HG02970 (cell line): Measurements from ENCODE around the gene PCP4.

Experiments
- ATAC-seq: cut with Tn5 transposase; IDR thresholded peaks from one replicate; pipeline ENCODE4 v1.9.1; 2021; ENCODE audit warnings: mild to moderate bottlenecking, moderate library complexity, moderate number of reproducible peaks; ENCODE audit not compliant: unreplicated experiment, low FRiP score

The PCP4 gene

DNA sequence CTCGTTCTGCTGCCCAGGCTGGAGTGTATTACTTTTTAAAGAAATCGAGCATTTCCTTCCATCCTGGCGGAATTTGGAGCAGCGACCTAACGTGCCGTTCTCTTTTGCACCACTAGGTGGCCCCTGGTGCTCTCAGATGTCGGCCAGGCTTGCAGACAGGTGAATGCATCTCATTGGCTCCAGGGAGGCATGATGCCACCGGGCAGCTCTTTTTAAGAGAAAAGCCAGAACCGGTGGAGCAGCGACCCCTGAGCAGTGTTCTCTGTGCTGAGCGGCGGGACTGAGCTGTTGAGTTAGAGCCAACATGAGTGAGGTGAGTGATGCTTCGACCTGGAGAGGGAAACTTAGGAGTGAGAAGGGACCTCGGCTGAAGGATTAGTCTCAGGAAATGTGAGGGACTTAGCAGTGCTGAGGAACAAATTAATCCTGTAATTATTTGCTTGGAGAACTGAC, at the start of gene PCP4:
TSS of gene PCP4 (plus strand) at position 241 of the 453 bp plus-strand sequence. CDS start at position 305, 64 bp downstream.
- no peak for ATAC-seq

DNA sequence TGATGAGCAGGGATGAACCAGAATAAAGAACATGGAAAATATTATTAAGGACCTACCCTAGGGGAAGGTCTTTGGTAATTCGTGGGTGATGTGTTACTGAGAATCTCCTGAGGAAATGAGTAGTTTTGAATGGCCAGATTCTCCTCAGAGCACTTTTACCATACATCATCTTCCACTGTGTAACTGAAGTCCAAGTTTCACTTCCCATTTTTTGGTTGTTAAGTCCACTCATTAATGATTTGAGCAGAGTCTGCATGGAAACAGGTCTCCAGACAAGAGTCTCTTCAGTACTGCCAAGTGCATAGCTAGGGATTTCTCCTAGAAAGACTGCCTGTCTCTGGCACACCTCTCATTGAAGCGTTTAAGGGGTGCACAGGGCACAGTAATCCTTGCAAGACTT, 48.7 kb upstream of the PCP4 start:
- ATAC-seq: no peak

DNA sequence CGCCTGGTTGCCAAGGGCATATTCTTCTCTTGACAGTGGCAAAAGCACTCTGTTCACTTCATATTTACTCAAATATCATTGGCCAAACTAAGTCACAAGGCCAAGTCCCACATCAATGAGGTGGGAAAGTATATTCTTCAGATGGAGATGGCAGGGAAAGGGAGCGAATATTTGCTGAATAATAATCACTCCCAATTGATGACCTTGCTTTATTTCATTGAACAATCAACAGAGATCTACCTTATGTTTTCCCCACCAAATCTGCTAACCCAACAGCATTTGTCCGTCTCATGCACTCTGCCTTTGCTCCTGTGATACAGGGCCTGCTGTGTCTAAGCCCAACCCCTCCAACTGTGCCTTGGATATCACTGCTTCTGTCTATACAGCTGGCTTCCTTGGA, 45.2 kb upstream of the PCP4 start:
- ATAC-seq: no peak

DNA sequence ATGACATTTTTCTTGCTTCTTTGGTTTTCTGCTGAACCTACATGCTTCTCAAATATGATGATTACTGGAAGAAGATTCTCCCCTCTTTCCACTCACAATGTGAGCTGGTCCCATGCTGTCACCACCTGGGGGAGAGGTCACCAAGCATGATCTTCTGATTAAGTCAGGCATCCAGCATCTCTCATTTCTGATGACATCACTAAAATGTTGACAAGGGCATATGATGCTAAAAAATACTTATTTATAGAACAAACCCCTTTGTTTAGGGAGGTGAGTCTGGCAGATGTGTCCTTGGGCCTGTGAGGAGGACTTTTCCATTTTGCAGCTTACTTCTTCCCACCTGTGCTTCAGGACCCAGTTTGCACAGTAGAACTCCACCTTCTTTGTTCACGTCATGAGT, 42.0 kb upstream of the PCP4 start:
- no peak for ATAC-seq

DNA sequence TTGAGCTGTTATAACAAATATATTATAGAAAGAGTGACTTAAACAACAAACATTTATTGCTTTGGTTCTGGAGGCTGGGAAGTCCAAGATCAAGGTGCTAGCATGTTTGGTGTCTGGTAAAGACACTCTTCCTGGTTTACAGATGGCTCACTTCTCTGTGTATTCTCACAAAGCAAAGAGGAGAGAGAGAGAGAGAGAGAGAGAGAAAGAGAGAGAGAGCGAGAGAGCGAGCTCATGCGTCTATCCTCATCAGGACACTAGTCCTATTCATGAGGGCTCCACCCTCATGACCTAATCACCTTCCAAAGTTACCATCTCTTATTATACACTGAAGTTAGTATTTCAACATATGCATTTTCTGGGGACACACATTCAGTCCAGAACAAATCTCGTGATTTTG, 32.7 kb upstream of the PCP4 start:
- ATAC-seq: no peak

DNA sequence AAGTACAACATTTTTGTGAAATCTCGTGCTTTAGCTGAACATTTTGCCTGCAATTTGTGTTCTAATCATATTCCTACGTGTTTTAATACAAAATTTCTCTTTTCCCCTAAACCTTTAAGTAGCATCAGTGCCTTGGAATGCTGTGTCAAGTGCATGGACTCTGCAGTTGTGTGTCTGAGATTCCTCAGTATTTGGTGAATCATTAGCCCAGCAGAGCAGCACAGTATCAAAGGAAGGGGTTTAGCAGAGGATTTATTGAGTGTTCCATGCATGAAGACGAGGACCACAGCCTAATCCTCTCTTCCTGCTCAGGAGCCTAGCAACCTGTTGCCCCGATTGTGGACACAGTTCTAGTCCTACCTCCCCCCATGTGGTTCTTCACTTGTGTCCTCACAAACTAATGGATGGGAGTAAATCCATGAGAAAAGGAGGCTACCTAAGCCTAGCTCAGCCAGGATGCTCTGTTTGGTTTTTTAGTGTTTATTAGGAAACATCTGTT, 29.3 kb upstream of the PCP4 start:
- ATAC-seq: no peak

DNA sequence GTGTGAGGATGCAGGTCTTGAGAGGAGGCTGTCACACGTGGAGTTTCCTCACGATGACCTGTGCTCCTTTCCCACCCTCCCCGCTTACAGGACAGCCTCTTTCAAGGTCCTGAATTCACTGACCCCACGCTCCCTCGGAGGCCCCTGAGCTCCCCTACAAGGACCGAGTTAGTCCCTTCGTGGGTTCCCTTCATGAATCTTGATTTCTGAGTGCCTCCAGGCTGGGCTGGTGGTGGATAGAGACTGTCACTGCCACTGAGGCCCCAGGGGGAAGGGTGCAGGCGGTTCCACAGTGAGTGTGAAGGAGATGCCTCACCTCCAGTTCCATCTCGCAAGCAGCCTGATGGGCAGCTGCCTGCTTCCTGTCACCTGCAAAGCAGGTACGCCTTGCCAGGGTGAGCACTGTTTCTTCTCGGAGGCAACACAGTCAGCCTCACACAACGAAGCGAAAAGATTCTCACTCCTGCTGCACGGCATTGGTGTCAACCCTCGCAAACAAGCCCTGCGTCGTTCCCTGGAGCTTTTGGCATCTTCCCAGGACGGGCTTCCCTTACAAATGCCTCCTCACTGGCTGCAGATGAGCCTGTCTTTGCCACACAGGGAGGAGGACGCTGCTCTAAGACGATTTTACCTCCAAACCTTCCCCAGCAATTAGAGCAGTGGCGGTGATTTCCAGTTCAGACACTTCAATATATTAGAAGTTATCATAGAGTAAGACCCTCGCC, 26.7 kb upstream of the PCP4 start:
- ATAC-seq: no peak

DNA sequence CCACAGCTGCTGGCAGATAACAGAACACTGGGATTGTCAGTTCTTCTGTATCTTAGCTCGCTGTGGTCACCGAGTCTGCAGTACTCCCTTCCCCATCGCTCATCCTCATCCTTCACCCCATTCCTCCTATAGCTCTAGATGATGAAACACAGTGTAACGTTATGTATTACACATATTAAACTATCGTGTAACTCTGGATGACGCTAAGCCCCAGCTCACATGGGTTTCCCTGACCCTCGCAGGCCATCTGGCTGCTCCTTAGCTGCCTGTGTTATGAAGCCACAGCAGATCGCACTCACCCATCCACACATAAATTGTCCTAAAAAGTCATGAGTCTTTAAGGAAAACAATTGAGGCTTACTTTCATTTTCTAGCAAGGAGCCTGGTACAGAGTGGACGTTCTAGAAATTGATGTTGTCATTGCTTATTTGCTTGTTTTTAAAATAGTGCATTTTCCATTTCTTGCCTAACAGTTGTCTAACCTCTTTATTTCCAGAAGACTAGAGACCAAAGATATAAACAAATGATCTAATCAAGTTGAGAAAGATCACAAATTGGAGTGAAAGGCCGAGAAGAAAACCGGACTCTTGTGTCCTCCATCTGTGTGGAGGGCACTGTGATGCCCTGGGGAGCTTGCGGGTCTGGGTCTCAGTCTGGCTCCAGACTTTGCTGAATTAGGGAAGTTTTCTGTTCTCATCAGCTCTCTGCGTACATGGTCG, 24.3 kb upstream of the PCP4 start:
- no peak for ATAC-seq

DNA sequence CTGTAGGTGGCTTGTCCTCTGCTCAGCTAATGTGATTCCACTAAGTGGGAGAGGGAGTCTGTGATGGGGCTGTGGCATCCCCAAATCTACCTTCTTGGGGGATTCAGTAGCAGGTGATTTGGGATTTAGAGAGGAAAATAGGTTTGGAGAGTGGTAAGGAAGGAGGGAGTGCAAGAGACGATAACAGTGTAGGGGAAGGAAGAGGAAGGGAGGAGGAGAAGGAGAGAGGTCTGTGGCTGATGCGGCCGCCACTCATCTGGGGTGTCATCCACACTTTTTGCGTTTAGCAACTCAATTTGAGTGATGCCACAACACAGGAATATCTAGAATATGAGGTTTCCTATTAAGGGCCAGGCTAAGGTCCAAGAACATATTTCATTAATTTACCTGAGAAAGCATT, 23.8 kb upstream of the PCP4 start:
- ATAC-seq: no peak

DNA sequence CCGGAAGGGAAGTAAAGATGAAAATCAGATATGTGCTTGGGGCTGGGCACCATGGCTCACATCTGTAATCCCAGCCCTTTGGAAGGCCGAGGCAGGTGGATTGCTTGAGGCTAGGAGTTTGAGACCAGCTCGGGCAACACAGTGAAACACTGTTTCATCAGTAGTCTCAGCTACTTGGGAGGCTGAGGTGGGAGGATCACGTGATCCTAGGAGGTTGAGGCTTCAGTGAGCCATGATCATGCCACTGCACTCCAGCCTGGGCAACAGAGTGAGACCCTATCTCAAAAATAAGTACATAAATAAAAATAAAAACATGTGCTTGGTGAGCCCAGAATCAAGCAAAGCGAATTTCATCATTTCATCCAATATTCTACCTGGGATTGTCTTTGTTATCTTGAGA, 23.3 kb upstream of the PCP4 start:
- no peak for ATAC-seq

DNA sequence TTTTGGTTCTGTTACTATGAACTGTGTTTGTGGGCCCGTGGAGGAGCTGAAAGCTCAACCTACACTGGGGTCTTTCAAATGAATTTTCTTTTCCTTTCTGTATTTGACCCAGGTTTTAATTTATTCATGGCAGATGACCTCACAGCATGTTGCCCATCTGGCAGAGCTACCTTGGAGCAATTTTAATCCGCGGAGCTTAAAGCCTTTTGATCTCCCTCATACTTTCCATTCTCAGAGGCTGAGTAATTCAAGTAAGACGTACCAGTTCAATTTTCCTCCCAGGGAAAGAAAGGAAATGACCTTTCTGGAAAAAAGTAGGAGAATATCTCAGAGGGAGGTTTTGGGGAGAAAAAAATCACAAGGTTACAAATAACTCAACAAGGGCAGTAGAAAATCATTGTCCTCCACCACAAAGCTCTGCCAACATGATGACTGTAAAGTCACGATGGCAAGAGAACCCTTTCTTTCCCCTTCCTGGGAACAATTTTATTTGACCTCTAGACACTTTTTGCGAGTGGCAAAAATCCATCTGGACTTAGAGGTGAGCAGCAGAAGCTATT, 21.6 kb upstream of the PCP4 start:
- no peak for ATAC-seq

DNA sequence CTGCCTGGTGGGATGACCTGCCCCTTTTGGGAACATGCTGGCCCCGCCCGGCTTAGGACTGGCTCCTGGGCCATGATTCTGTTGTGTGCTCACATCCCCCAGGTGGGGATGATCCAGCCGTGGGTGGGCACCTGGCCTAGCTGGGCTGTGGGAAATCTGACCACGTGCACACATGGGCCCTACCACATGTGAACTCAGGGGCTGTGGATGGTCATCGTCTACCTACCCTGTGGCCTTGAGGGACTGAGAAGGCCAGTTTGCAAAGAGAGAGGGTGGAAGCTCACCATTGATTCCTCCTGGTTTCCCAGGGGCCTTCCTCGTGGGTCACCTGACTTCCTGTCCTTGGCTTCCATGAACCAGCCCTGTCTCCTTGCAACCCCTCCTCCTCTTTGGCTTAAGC, 19.4 kb upstream of the PCP4 start:
- ATAC-seq: no peak

DNA sequence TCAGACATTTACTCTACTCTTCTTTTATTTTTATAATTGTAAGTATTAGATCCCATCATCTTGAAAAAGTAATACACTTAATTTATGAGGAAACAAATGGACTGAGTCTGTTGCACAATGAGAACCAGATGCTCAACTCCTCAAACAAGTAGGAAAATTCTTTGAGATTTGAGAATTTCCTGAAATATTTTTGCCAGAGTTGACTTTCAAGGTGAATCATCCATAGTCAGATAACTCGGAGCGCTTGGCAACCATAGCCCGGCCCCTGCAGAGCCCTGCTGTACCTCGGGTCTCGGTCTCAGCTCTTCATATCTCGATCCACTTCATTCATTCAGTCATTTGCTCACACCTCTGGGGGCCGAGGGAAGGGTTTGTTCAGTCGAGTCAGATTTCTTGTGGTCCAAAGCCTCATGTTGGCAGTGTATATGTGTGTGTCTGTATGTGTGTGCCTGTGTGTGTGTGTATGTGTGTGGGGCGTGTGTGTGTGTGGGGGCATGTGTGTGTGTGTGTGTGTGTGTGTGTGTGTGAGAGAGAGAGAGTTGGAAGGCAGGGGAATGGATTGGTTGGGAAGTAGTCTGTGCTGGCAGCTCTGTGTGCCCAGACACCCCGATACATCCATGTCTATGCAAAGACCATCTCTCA, 18.1 kb upstream of the PCP4 start:
- no peak for ATAC-seq

DNA sequence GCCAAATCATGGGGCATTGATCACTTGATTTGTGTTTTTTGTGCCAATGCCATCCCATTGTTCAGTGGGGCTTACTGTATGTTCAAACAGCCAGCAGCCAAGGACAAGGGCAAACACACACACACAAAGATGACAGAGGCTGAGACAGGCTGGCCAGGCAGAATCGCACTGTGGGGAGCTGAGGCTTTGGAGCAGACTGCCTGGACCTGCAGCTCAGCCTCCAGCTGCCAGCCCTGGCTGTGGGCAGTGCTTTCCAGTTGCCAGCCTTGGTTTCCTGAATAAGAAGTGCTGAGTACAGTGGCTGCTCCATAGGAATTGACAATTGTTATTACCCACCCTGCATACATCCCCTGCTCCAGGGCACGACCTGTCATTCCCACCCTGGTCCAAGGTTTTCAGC, 16.9 kb upstream of the PCP4 start:
- no peak for ATAC-seq

DNA sequence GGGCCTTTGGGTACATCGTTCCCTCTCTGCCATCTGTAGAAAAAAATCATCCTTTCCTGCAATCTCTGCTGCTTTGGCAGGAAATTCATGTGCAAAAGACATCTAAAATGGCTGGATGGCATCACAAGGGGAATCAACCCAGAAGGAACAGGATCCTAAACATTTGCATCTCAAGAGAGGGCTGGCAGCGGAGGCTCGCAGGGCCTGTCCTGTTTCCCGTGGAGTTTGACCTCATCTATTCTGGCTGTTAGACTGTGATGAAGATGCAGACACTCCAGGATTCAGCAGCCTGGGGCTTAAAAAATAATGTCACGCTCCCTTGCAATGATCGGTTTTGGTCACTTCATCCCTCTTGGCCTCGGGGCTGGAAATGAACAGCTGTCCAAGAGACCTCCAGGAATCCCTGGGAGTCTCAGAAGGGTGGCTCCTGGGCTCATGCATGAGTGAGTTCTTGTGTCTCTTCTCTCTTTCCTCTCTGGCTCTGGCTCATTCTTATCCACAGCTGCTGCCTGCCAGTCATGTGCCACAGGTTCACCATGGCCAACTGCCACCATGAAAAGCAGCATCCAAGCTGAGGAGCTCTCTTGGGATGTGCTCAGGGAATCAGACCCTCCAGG, 16.1 kb upstream of the PCP4 start:
- no peak for ATAC-seq

DNA sequence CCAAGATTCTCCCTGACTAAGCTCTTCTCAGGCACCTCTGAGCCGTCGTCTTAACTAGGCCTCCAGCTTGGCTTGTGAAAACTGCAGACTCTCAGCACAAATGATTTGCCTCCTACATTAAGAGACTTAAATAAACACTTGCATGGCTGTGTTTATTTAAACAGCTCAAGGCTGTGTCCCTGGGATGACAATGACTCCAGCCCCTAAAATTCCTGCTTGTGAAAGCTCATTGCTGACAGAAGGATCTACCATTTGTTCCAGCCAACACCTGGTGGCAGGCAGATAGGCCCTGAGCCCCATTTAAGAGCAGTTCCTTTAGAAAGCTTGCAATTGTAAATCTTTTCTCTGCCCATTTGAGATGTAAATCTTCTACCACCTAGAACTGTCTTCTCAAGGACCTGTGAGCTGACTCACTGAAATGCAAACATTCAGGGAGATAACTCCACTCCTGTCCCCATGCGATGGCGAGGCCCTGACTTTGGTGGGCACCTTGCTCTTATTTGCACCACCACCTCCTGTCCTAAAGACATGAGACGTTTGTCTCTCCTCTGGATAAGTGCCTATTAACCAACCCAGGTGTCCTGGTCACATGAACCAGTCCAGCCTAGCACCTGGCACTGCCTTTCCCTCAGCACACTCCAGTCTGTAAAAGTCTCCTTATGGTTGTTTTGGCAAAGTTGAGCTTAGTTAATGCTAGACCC, 15.1 kb upstream of the PCP4 start:
- ATAC-seq: no peak

DNA sequence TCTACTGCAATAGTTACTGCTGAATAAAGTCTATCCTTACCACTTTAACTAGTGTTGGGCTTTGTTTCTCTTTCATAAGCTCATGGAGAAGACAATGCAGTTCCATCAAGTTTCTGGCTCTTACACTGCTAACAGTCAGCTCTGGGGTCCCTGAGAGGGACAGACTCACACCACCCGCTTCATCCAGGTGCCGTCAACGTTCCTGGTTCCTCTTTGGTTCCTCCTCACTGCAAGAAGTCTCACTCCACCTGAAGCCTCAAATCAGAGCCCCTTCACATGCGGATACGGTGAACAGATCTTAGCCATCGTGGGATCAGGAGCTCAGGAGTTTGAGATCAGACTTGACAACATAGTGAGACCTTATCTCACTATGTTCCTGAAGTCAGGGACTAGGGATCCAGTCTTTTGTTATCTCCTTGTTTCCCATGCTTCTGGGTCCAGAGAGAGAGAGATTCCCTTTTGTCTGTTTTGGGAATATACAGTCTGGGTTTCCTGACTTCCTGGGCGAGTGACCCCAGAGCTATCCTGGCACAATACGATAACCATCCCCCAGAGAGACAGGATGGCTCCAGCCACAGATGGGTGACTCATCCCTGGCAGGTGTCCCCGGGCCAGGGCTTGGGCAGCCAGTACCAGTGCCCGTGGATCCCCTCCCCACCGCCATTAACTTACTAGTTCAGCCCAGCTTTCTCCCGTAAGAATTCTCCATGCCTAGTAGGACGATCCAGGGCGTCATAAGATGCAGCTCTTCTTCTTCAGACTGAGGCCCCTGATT, 14.3 kb upstream of the PCP4 start:
- ATAC-seq: no peak

DNA sequence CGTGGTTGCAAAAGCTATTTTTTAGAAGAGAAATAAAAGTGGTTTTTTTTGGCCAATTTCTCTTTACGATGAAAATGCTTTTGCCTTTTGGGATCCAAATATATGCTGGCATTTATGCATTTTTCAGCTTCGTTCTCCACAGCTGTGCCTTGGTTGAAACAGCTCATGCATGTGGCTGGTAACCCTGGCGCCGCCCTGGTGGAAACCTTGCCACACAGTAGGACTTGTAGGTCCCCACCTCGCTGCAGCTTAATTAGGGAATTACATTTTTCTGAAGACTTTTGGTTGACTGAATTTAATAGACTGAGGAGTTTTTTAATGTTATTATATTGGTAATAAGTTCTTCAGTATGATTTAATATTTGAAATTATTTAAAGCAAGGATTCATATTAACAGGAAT, 12.7 kb upstream of the PCP4 start:
- no peak for ATAC-seq

DNA sequence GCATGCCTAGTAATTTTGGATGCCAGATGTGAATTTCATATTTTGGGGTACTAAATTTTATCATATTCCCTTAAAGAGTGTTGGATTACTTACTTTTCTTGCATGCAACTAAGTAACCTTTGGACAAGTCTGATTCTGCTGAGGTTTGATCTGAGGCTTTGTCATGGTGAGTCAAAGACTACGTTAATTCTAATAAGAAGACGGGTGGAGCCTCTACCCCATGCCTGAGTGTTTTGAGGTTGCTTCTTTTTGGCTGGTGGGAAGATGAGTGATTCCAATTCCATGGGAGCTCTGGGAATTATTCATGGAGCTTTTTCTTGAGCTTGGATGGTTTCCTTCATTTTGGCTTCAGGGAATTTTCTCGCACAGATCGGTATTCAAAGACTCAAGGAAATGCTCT, 11.6 kb upstream of the PCP4 start:
- ATAC-seq: no peak
